CD14-positive monocyte (primary cell): ENCODE results near the gene MRPL47. TPM values are rescaled to one million over a fixed set of nuclear protein-coding genes. Genes with fewer than 3 reads are reported as not detected.
A peak's percentile ranks its signal among the peaks of the same experiment; 100 is the strongest.

ENCODE experiments used
- DNase-seq, 3 donors: peaks; one replicate each; pipeline ENCODE4 v3.0.0-alpha.2; 2011 to 2022
- H2AFZ ChIP-seq: 2 replicates; pipeline ENCODE4 v1.6.0; 2012; ENCODE audit warnings: mild to moderate bottlenecking, low read depth, low read length, inconsistent platforms; ENCODE audit not compliant: insufficient read depth, poor library complexity, severe bottlenecking
- H3K27ac ChIP-seq, 2 donors: 1 replicate in 1 of 2; 2 replicates in 1 of 2; pipeline ENCODE4 v1.5.1; 2012 to 2013; ENCODE audit warnings: low read length in 2 of 2, control low read depth in 1 of 2, inconsistent platforms in 1 of 2, low read depth in 1 of 2, mild to moderate bottlenecking in 1 of 2
- H3K27me3 ChIP-seq, 2 donors: one replicate each; pipeline versions ENCODE4 v1.6.0 to v1.6.1; 2011 to 2013; ENCODE audit warnings: low read length in 2 of 2; ENCODE audit not compliant: control insufficient read depth in 2 of 2, insufficient read depth in 2 of 2
- H3K36me3 ChIP-seq, 2 donors: replicated peaks in 1 of 2; 1 replicate in 1 of 2; 2 replicates in 1 of 2; pipeline versions ENCODE4 v1.5.1 to v1.6.1; 2012 to 2013; ENCODE audit warnings: low read length in 2 of 2, control low read depth in 1 of 2, inconsistent platforms in 1 of 2, mild to moderate bottlenecking in 1 of 2; ENCODE audit not compliant: insufficient read depth in 2 of 2, control insufficient read depth in 1 of 2
- H3K4me1 ChIP-seq, 2 donors: 1 replicate in 1 of 2; 2 replicates in 1 of 2; pipeline versions ENCODE4 v1.5.1 to v1.6.1; 2012 to 2013; ENCODE audit warnings: low read length in 2 of 2, control low read depth in 1 of 2, inconsistent platforms in 1 of 2, mild to moderate bottlenecking in 1 of 2, moderate library complexity in 1 of 2; ENCODE audit not compliant: insufficient read depth in 2 of 2, control insufficient read depth in 1 of 2
- H3K4me2 ChIP-seq: replicated peaks from 2 replicates; pipeline ENCODE3; 2012; ENCODE audit warnings: low read length, moderate library complexity, mild to moderate bottlenecking; ENCODE audit not compliant: poor library complexity, severe bottlenecking; ENCODE audit errors: extremely low read depth
- H3K4me3 ChIP-seq, 3 experiments: fragments of 200-600 bp in 1 of 3; sonication (generic) in 1 of 3; replicated peaks in 1 of 3; 1 replicate in 2 of 3; 2 replicates in 1 of 3; pipeline ENCODE4 v1.5.1; 2011 to 2013; ENCODE audit warnings: low read length in 3 of 3, mild to moderate bottlenecking in 3 of 3, control low read depth in 2 of 3, low read depth in 2 of 3, inconsistent platforms in 1 of 3, moderate library complexity in 1 of 3
- H3K79me2 ChIP-seq: 2 replicates; pipeline ENCODE4 v1.6.0; 2012; ENCODE audit warnings: mild to moderate bottlenecking, control low read depth, inconsistent platforms, low read length, moderate library complexity; ENCODE audit not compliant: insufficient read depth
- H3K9ac ChIP-seq: 2 replicates; pipeline ENCODE4 v1.6.0; 2017; ENCODE audit warnings: low read length, mild to moderate bottlenecking; ENCODE audit not compliant: insufficient read depth, poor library complexity, severe bottlenecking
- H3K9me3 ChIP-seq, 2 donors: replicated peaks in 1 of 2; 1 replicate in 1 of 2; 2 replicates in 1 of 2; pipeline versions ENCODE4 v1.5.1 to v1.6.1; 2012 to 2013; ENCODE audit warnings: low read length in 2 of 2, control low read depth in 1 of 2; ENCODE audit not compliant: control insufficient read depth in 1 of 2, insufficient read depth in 1 of 2
- H4K20me1 ChIP-seq: 2 replicates; pipeline ENCODE4 v1.6.0; 2012; ENCODE audit warnings: mild to moderate bottlenecking, low read length, control low read depth, moderate library complexity; ENCODE audit not compliant: insufficient read depth
- H3K27ac Mint-ChIP-seq, 7 donors: one replicate each; pipeline ENCODE4 v1.8.0; 2020; ENCODE audit warnings: mild to moderate bottlenecking in 7 of 7, mixed read lengths in 7 of 7, moderate library complexity in 6 of 7, inconsistent platforms in 2 of 7
- H3K27me3 Mint-ChIP-seq, 3 donors: one replicate each; pipeline ENCODE4 v1.8.0; 2021 to 2022; ENCODE audit warnings: low read depth in 3 of 3, mild to moderate bottlenecking in 3 of 3, mixed read lengths in 3 of 3, moderate library complexity in 3 of 3, inconsistent platforms in 1 of 3
- H3K36me3 Mint-ChIP-seq, 2 donors: one replicate each; pipeline ENCODE4 v1.8.0; 2020; ENCODE audit warnings: mixed read lengths in 2 of 2, inconsistent platforms in 1 of 2, mild to moderate bottlenecking in 1 of 2
- H3K4me1 Mint-ChIP-seq: one replicate; pipeline ENCODE4 v1.8.0; 2020; ENCODE audit warnings: mild to moderate bottlenecking, mixed read lengths
- H3K4me3 Mint-ChIP-seq, 2 donors: one replicate each; pipeline ENCODE4 v1.8.0; 2020; ENCODE audit warnings: mild to moderate bottlenecking in 2 of 2, mixed read lengths in 2 of 2, moderate library complexity in 1 of 2
- H3K9me3 Mint-ChIP-seq, 7 donors: one replicate each; pipeline ENCODE4 v1.8.0; 2020 to 2022; ENCODE audit warnings: mixed read lengths in 7 of 7, mild to moderate bottlenecking in 6 of 7, moderate library complexity in 6 of 7, inconsistent platforms in 2 of 7
- WGBS: methylation state at CpG from one replicate; pipeline ENCODE4 v1.1.5; 2013; ENCODE audit warnings: missing lambda C conversion rate; ENCODE audit not compliant: insufficient coverage; 5-methylcytosine and 5-hydroxymethylcytosine counted together
- intact Hi-C, 2 donors: fragments of 100-400 bp; cut with micrococcal nuclease; formaldehyde crosslinking; loops; one replicate each; pipeline versions ENCODE4 v1.15.0 to v1.15.1; 2023
- polyA plus RNA-seq, 3 donors: library from polyadenylated mRNA; depleted of rRNA in 1 of 3; unstranded in 2 of 3; stranded (reverse) in 1 of 3; fragments of 300-500 nt in 2 of 3; fragments of >200 nt in 1 of 3; fragmentation: Illumina TruSeq in 2 of 3; gene quantifications; 1 replicate in 2 of 3; 2 replicates in 1 of 3; pipeline ENCODE4 v1.2.3, GENCODE V29; 2012 to 2021
- TF ChIP-seq, protein P1 (sequence below): fragments of 200-600 bp; IDR thresholded peaks from one replicate; pipeline ENCODE4 v1.8.0; 2022; ENCODE audit warnings: antibody characterized with exemption, mild to moderate bottlenecking

MRPL47 gene
- polyA plus RNA-seq, 3 donors, result 10.3 to 46.4 (median 44.3) TPM

DNA sequence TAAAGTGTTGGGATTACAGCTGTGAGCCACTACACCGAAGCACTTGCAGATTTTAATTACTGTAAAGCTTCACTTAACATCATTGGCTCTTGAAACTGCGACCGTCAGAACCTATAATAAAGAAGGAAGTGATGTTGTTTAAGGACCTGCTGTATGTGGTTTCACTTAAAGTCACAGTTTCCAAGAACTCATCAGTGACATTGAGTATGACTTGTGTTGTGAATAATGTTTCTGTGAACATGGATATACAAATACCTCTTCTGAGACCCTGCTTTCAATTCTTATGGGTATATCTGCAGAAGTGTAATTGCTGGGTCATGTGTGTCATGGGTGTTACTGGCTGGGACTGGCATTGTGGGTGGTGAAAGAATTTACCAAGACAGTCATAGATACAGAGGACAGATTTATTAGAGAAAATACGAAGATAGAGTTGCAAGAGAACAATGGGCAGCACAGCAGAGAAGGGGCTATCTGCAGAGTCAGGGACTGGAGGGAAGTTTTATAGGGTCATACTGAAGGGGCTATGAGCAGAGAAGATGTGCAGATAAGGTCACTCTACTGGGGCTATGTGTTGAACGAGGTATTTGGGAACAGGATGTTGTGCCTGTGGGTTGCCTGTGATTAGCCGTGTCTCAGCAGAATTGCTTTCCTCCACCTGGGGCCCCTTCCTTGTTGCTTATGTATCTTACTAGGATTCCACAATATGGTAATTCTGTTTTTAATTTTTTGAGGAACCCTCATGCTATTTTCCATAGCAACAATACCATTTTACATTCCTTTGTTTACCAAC lies 4.7 kb upstream of the MRPL47 start:
- Histone ChIP-seq H3K36me3 (peaks cover 5 to 37% of the 10 kb centered on the region in 2 donors), H3K4me3 (no peak overlapping the region), H2AFZ (peak overlapping the region; percentile 27), H3K9ac (no peak overlapping the region), H3K4me1 (peaks cover 28 to 29% of the 10 kb centered on the region in 2 donors), H3K27ac (peak overlapping the region in 1 of 2 donors; percentile 54), H3K9me3 (no peaks in the 10 kb centered on the region), H4K20me1 (peaks cover 26% of the 10 kb centered on the region), H3K27me3 (no peaks in the 10 kb centered on the region), H3K4me2 (no peak overlapping the region), H3K79me2 (peaks cover 71% of the 10 kb centered on the region)
- TF ChIP-seq, protein P1, sequence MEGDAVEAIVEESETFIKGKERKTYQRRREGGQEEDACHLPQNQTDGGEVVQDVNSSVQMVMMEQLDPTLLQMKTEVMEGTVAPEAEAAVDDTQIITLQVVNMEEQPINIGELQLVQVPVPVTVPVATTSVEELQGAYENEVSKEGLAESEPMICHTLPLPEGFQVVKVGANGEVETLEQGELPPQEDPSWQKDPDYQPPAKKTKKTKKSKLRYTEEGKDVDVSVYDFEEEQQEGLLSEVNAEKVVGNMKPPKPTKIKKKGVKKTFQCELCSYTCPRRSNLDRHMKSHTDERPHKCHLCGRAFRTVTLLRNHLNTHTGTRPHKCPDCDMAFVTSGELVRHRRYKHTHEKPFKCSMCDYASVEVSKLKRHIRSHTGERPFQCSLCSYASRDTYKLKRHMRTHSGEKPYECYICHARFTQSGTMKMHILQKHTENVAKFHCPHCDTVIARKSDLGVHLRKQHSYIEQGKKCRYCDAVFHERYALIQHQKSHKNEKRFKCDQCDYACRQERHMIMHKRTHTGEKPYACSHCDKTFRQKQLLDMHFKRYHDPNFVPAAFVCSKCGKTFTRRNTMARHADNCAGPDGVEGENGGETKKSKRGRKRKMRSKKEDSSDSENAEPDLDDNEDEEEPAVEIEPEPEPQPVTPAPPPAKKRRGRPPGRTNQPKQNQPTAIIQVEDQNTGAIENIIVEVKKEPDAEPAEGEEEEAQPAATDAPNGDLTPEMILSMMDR, result no peak
- Mint-ChIP-seq H3K4me1 (peaks cover 31% of the 10 kb centered on the region), H3K4me3 (no peak overlapping the region), H3K36me3 (peaks cover 19 to 29% of the 10 kb centered on the region in 2 donors), H3K9me3 (no peaks in the 10 kb centered on the region), H3K27ac (peak overlapping the region in 6 of 7 donors; percentile 32 to 84 (median 78)), H3K27me3 (peaks cover 0 to 2% (median 0%) of the 10 kb centered on the region in 3 donors)
- DNase-seq, result peak in 2 of 3 donors; percentile 6 to 9
- intact Hi-C loops, result loop anchor here in 1 of 2 donors (5.0 kb wide), 1 partner anchor 262 kb away; the partner anchor contains the start of gene MFN1
- WGBS, result 60% methylated on average over 1 of the region's 6 CpGs

DNA sequence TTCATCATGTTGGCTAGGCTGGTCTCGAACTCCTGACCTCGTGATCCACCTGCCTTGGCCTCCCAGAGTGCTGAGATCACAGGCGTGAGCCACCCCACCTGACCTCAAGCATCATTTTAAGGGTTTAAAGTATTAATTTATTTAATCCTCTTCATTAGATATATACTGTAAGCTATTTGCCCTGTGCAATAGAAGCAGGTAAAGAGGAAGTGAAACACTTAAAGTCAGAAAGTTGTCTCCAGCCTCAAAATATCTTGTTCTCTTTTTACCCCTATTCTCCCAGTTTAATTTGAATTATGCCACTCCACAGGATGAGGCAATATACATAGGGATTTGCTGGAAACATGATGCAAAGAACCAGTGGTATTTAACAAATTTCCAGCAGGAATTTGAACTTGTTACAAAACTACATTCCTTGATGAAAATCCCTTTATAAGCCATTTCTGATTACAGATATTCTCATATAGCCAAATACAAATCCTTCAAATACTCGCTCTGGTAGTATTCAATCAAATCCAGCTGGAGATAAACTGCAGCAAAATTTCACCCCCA lies 2.2 kb upstream of the MRPL47 start:
- H2AFZ ChIP-seq, result no peak overlapping the region
- H4K20me1 ChIP-seq, result peaks cover 19% of the 10 kb centered on the region
- WGBS, result 63% methylated on average over 1 of the region's 4 CpGs
- H3K79me2 ChIP-seq, result peaks cover 91% of the 10 kb centered on the region
- Mint-ChIP-seq H3K27me3 (peaks cover 0 to 2% (median 0%) of the 10 kb centered on the region in 3 donors), H3K9me3 (no peaks in the 10 kb centered on the region), H3K4me1 (peaks cover 42% of the 10 kb centered on the region), H3K27ac (peak overlapping the region; percentile 15 to 80 (median 55)), H3K4me3 (no peak overlapping the region), H3K36me3 (peaks cover 19 to 26% of the 10 kb centered on the region in 2 donors)
- H3K36me3 ChIP-seq, result peaks cover 7 to 26% of the 10 kb centered on the region in 2 donors
- H3K27ac ChIP-seq, result no peak overlapping the region
- no peaks in the 10 kb centered on the region for H3K9me3 ChIP-seq
- intact Hi-C loops, result loop anchor here in 1 of 2 donors (5.0 kb wide), 1 partner anchor 259 kb away; the partner anchor contains the start of gene MFN1
- peak in 2 of 3 donors; percentile 6 to 17 for DNase-seq
- H3K4me3 ChIP-seq, result no peak overlapping the region
- TF ChIP-seq, protein P1, result no peak
- H3K9ac ChIP-seq, result no peak overlapping the region
- peaks cover 33 to 39% of the 10 kb centered on the region in 2 donors for H3K4me1 ChIP-seq
- H3K27me3 ChIP-seq, result no peaks in the 10 kb centered on the region
- no peak overlapping the region for H3K4me2 ChIP-seq
